SK-N-MC (cell line): Measurements from ENCODE around the gene FBLN2.

Source experiments
- EZH2 ChIP-seq: fragments of 200-600 bp; sonication (generic); IDR thresholded peaks from one replicate; pipeline ENCODE4 v1.6.1; 2017; ENCODE audit warnings: antibody characterized with exemption
- POLR2AphosphoS5 ChIP-seq: IDR thresholded peaks from 2 replicates; pipeline ENCODE4 v1.6.1; 2012; ENCODE audit warnings: mild to moderate bottlenecking, low read depth, low read length, borderline replicate concordance

DNA sequence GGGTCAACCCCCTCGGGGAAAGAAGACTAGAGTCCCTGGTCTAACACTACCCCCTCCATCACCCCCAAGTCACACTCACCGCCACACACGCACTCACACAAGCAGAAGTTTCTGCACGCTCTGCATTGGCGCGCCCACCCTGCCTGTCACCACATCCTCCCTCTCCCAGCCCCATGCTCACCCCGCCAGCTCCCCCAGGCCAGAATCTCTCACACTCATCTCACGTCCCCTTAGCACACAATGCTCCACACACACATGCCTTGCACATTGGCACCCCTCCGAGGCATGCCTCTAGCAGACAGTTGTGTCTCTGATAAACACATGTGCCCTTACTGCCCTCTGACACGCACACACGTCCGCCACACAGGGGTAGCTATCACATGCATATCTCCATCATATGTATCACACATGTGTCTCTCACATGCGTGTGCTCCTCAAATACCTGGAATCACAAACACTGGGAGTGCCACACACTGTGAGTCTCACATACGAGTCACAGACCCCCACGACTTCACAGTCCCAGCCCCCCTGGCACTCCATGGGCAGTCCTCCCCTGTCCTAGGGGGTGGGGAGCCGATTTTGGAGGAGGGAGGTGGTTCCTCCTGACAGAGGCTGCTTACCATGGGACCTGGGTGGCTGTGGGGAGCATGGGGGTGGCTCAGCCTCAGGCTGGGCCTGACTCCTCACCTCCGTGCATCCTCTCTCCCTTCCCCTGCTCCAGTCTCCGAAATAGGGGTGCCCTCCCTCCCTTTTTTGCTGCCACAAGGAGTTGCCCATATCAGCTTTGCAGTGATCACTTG, 898 bp downstream of the FBLN2 start:
- no peak for TF ChIP-seq POLR2AphosphoS5
- TF ChIP-seq EZH2, result no peak
